ENCODE measurements around the gene ZNF462.

Gene ZNF462

GRCh38 chr9:106928350-106928749, 65.4 kb downstream of the ZNF462 start:
- no peak for DNase-seq (ENCODE audit: low read depth in 1 of 2, low spot score in 1 of 2)

DNA sequence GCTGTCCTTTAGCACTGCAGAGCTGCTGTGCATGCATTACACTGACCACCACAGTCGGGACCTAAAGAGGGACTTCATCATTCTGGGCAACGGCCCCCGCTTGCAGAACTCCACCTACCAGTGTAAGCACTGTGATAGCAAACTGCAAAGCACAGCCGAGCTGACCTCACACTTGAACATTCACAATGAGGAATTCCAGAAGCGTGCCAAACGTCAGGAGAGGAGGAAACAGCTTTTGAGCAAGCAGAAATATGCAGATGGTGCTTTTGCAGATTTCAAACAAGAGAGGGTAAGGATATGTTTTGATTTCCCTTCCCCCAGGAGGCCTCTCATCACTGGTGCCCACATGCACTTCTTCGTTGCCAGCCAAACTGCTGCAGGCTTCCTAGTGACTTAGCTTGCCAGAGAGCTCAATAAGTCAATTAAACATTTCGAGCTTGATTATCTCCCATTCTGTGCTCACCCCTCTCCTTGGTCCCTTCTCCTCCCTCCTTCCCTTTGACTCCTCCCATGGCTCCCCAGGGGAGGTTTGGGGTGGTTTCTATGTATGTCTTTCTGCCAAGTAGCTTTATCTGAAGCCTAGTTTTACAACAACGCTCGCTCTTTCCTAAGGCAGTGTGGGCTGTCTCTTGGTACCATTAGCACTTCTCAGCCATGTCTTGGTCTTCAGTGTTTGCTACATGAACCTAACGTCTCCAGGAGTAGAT, 66.7 kb downstream of the ZNF462 start:
- no peak for DNase-seq (ENCODE audit: low read depth in 1 of 2, low spot score in 1 of 2)

GRCh38 chr9:106930477-106930876, 67.5 kb downstream of the ZNF462 start:
- no peak for DNase-seq (ENCODE audit: low read depth in 1 of 2, low spot score in 1 of 2)

DNA sequence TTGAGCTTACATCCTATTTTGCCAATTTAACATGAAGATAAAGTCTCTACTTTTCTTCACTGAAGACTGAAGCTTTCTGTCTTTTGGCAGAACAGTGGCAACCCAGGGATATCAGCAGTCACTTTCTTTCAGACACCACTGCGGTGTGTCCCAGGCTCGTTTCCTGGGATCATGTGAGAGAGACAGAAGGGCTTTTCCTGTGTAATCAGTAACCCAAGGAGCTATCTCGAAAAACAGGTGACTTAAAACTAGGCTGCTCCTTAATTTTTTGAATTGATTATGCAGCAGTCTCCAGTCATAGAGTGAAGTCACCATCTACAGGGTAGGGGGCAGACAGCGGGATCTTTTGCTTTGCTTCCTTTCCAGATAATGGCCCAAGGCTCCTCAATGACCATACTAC, 68.5 kb downstream of the ZNF462 start:
- DNase-seq (ENCODE audit: low read depth in 1 of 2, low spot score in 1 of 2), result no peak

DNA sequence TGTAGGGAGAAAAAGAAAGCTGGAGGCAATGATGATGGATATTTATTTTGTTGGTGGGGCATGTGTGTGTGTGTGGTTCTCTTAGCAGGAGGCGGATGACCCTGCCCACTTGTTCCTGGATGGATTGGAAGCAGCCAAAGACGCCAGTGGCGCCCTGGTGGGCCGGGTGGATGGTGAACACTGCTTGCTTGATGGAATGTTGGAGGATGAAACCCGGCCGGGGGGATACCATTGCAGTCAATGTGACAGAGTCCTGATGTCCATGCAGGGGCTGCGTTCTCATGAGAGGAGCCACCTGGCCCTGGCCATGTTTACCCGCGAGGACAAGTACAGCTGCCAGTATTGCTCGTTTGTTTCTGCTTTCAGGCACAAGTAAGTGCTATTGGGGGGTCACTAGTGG, 69.2 kb downstream of the ZNF462 start:
- DNase-seq (ENCODE audit: low read depth in 1 of 2, low spot score in 1 of 2), result no peak

DNA sequence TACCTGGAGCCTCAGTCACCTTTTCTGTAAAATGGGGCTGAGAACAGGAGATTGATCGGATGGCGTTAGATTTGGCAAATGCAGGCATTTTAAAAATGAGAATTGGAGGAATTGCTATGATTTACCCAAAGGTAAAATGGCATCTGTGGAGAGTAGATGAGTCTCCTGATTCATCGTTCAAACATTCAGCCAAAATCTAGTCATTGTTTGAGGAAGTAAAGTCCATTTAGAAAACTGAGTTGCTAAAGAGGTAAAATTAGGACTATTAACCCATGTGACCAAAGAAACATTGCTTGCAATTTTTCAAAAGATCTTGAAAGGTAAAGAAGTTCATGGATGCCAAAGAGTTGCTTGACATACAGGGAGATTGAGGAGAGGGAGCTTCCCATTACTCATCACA, 69.7 kb downstream of the ZNF462 start:
- DNase-seq (ENCODE audit: low read depth in 1 of 2, low spot score in 1 of 2), result no peak

GRCh38 chr9:106933470-106933869, 70.5 kb downstream of the ZNF462 start:
- DNase-seq (ENCODE audit: low read depth in 1 of 2, low spot score in 1 of 2), result no peak

DNA sequence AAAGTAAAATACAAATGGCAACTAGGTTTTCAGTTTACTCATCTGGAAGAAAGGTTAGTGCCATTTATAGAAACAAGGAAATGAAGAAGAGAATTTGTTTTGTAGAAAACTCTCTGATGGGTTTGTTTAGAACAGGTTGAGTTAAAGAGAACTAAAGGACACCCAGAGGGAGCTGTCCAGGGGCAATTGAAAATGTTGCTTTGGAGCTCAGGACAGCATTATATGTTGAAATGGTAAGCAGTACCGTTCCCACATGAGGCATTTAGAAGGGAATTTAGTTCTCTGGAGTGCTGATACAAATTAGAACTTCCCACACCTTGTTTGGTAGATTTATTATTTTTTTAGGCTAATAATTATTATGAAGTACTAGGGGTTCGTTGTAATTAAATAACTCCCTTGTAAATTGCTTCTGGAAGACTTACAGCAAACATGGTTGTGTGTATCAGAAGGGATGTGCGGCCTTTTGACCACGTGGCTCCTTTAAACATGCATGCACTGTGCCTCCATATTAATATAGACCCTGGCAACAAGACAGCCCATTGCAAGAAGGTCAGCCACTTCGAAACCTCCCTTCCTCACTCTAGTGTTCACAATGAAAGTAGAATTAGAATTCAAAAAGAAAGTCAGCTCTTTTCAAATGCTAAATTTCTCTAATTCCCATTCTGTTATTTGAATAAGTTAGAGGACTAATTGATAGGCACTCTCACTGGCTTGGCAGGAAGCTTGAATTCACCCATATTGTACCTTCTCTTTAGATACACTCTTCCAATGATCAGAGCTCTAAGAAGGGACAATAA, 71.7 kb downstream of the ZNF462 start:
- no peak for DNase-seq (ENCODE audit: low read depth in 1 of 2, low spot score in 1 of 2)

DNA sequence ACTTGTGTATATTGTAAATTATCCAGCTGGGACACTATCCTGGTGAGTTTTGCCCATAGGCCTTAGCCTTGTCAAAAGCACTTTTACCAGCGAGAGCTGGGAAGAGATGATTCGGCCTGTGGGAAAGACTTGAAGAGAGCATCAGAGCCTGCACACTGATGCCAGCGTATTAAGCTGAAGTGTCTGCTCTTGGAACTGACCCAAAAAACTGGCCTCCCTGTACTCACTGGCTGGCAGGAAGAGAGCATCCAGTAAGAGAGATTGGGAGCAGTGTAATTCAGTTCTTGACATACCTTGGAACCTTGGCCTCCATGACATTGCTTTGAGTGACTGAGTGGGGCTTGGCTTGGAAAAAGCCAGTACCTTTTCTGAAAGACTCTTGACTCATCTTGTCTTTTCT, 73.7 kb downstream of the ZNF462 start:
- no peak for DNase-seq (ENCODE audit: low read depth in 1 of 2, low spot score in 1 of 2)

DNA sequence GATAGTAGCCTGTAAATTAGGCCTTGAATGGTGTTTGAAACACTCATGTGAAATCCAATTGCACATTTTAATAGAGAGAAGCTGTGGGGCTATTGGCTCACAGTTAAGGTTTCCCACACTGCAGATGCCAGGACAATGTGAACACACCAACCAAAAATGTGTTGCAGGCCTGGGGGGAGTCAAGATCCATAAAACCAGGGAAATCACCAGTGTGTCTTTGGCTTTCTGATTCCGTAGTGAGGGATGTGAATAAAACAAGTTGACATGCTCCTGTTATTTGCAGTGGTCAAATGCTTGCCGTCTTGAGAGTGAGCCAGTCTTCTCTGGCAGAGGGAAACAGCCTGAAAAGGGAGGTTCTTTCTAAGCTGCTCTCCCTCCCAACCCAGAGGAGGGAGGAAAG, 79.0 kb downstream of the ZNF462 start:
- DNase-seq (ENCODE audit: low read depth in 1 of 2, low spot score in 1 of 2), result no peak

- no peak for DNase-seq (ENCODE audit: low read depth in 1 of 2, low spot score in 1 of 2)
Measured at GRCh38 chr9:106945727-106946660, 83.0 kb downstream of the ZNF462 start.

DNA sequence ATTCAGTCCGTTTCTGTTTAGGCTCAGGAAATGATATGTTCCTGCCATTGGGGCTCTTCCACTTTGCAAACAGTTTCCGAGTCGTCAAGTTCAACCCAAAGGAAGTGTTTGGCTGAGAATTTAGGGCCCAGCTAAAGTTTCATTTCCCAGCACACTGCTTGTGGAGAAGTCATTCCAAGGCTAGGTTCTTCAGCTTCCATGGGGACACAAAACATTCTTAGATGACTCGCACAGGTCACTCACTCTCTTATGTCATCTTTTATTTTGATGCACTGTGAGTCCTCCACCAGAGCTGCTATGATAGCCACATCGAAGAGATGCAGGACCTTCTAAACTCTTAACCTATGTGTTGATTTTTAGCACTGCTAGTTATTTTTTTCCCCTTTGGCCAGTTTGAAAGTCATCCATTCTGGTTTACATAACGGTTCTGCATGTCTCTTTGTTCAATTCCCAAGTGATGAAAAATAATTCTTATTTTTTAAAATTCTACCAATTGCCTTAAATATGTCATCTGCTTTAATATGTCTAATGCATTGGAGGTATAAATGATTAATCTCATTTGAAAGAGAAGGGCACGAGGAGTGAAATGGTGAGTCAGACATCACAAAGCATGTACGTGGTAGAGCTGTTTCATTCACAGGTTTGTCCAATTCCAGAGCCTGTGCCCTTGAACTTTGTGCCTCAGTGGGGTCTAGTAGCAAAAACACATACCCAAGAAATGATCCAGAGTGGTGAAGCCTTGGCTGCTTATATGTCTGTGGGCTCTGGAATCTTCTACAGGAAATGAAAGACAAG, 84.3 kb downstream of the ZNF462 start:
- DNase-seq (ENCODE audit: low read depth in 1 of 2, low spot score in 1 of 2), result no peak

- no peak for DNase-seq (ENCODE audit: low read depth in 1 of 2, low spot score in 1 of 2)
Measured at GRCh38 chr9:106953174-106953573, 90.2 kb downstream of the ZNF462 start.

DNA sequence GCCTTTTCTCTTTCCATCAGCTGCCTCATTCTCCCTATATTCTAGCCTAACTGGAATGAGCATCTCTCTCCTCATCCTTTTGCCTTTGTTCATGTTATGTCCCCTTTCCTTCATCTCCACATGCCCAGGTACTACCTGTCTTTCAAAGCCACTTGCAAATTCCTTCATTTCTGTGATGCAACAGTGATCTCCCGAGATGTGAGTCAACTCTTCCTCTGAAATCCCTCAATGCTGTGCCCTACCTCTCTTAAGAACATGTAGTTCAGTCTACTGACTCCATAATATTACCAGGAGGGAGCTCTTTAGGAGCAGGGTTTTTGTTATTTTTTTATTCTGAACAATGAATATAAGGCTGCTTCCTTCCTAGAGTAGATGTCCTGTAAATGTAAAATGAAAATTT, 91.6 kb downstream of the ZNF462 start:
- no peak for DNase-seq (ENCODE audit: low read depth in 1 of 2, low spot score in 1 of 2)

GRCh38 chr9:106954974-106955850, 92.2 kb downstream of the ZNF462 start:
- DNase-seq (ENCODE audit: low read depth in 1 of 2, low spot score in 1 of 2), result no peak

DNA sequence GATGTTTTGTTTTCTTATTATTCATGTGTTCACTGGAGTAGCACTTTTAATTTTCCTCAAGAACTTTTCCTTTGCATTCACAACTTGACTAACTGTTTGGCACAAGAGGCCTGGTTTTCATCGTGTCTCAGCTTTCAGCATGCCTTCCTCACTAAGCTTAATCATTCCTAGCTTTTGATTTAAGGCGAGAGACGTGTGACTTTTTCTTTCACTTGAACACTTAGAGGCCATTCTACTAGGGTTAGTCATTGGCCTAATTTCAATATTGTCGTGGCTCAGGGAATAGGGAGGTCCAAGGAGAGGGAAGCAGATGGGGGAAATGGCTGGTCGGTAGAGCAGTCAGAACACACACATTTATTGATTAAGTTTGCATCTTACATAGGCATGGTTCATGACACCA, 94.0 kb downstream of the ZNF462 start:
- no peak for DNase-seq (ENCODE audit: low read depth in 1 of 2, low spot score in 1 of 2)

DNA sequence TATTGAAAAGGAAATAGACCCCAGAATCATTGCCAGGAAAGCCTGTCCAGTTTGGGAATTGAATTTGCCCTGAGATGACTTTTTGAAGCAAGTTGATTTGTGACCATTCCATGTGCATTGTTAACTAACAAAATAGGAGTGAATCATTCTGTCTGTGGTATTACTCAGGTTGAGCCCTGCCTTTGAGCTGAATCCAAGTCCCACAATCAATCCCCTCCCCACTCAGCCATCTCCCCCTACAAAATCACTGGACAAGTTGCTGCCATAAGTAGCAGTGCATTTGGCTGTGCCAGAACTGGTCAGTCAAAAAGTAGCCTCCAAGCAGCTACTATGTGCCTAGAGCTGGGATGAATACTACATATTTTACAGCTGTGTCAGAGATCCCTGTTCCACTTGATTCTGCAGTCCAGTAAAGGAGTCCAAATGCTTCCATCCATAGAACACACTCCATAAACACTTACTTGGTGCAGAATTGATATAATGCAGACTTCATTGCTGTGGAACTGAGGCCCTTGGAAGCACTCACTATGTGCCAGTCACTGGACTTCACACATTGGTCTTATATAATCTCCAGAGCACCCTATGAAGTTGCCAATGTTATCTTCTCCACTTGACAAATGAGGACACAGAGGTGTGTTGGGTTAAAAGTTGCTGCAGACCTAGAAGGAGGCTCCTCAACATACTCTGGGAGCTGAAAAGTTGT, 96.1 kb downstream of the ZNF462 start:
- no peak for DNase-seq (ENCODE audit: low read depth in 1 of 2, low spot score in 1 of 2)

- no peak for DNase-seq (ENCODE audit: low read depth in 1 of 2, low spot score in 1 of 2)
Measured at GRCh38 chr9:106960258-106960657, 97.3 kb downstream of the ZNF462 start.

DNA sequence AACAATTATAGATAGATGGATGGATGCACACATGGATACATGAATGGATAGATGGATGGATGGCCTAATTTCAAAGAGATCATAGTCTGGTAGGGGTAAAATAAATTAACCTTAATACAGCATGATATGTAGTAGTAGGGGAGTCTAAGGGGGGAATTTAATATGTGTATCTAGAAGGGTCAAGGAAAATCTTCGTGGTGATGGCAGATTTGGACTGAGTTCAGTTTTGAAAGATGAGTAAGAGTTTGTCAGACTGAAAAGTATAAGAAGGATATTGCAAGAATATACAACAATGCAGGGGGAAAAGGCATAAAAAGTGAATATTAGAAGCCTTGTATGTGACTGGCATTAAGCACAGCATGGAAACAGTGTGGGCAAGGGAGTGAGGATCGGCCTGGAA, 98.7 kb downstream of the ZNF462 start:
- DNase-seq (ENCODE audit: low read depth in 1 of 2, low spot score in 1 of 2), result no peak
